ENCODE results near the gene CNTN1.

DNA sequence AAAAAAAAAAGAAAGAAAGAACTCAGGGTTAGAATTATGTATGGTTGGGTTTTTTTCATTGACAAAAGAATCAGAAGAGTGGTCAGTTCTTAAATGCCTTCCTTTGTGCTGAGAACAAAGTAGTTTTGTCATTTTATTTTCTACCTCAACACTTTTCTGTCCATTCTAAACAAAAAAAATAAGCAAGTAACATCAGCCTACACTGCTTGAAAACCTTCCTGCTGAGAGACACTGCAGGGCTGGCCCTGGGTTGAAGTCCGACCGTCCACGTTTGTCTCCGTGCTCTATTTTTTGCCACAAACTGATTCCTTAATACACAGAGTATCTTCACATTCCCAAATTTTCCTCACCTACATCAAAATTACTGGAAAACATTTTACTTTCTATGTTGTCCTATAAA lies 284.3 kb downstream of the CNTN1 start:
- TF ChIP-seq, protein P1, sequence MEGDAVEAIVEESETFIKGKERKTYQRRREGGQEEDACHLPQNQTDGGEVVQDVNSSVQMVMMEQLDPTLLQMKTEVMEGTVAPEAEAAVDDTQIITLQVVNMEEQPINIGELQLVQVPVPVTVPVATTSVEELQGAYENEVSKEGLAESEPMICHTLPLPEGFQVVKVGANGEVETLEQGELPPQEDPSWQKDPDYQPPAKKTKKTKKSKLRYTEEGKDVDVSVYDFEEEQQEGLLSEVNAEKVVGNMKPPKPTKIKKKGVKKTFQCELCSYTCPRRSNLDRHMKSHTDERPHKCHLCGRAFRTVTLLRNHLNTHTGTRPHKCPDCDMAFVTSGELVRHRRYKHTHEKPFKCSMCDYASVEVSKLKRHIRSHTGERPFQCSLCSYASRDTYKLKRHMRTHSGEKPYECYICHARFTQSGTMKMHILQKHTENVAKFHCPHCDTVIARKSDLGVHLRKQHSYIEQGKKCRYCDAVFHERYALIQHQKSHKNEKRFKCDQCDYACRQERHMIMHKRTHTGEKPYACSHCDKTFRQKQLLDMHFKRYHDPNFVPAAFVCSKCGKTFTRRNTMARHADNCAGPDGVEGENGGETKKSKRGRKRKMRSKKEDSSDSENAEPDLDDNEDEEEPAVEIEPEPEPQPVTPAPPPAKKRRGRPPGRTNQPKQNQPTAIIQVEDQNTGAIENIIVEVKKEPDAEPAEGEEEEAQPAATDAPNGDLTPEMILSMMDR (IDR thresholded peaks at IDR 0.05), result no peak
- TF ChIP-seq POLR2A (IDR thresholded peaks at IDR 0.05), result no peak
